H4 (cell line): Measurements from ENCODE around the gene PTPN6. TPM values are rescaled to one million over a fixed set of nuclear protein-coding genes. Genes with fewer than 3 reads are reported as not detected.

Experiments used
- DNase-seq: peaks from one replicate; pipeline ENCODE4 v3.0.0-alpha.2; 2015; ENCODE audit warnings: low spot score
- total RNA-seq: library from RNA; depleted of rRNA; stranded (reverse); fragments of >200 nt; shearing (Covaris generic); gene quantifications from 2 replicates; pipeline ENCODE4 v1.2.3, GENCODE V29; 2014

PTPN6 gene
- total RNA-seq, 1 experiment from 2014 or later = not detected

GRCh38 chr12:6970096-6970527, 19.0 kb downstream of the PTPN6 start:
- DNase-seq = no peak

- no peak for DNase-seq
Measured at GRCh38 chr12:6974180-6974579, 23.0 kb downstream of the PTPN6 start.

DNA sequence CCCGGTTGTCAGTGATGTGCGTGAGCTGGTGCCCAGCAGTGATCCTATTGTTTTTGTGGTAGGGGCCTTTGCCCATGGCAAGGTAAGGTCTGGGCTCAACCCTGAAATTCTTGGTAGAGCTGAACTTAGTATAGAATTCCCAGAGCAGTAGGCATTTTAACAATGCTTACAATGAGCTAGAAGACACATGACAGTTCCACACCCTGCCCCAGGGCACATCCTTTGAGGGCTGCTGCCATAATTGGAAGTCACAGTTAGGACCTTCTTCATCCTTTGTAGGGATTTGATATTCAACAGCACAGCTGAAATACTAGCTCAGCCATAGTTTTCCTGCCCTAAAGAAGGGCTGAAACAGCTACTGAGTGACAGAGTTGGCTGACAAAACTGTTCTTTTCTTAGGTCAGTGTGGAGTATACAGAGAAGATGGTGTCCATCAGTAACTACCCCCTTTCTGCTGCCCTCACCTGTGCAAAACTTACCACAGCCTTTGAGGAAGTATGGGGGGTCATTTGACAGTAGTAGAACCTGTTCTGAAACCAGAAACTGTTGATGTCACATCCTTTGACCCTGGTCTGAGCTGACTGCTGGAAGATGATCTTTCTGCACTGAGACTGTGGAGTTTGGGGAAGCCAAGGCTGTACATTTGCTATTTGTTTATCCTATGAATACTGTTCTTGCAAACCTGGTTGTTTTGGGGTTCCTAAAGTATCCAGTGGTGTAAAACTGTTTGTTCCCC, 24.3 kb downstream of the PTPN6 start:
- no peak for DNase-seq

DNA sequence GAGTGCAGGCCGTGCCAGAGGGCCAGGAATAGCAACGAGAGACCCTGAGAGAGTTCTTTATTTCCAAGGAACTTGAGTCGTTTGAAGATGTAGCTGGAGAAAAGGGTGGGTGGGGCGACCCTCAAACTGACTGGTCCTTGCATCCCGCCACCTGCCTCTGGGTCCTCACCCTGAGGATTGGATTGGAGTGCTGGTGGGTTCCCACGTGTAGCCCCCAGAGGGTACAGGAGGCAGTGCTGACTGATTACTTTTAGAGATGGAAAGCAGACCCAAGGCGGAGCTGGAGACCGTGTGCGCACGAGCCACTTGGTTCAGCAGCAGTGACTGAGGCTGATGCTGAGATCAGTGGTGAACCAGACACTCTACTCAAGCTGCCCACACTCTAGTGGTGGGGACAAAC, 26.5 kb downstream of the PTPN6 start:
- no peak for DNase-seq

- DNase-seq = no peak
Measured at GRCh38 chr12:6978188-6978587, 27.0 kb downstream of the PTPN6 start.

DNA sequence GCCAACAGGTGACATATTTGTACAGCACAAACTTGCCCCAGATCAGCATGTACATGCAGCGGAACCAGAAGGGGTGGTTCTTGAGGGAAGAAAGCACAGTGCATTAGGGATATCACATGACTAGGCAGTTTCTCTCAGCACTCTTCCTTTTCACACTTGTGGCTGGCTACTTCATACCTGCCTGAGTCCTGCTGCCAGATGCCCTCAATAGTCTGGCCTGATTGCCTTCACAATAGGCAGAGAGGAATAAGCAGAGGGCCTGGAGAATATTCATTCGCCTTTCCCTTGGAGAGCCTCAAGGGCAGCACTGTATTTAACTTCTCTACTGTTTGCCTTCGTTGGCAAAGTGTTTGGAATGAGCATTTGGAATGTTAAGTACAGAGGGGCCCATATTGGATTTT, 27.5 kb downstream of the PTPN6 start:
- no peak for DNase-seq

GRCh38 chr12:6979021-6979420, 27.9 kb downstream of the PTPN6 start:
- no peak for DNase-seq

GRCh38 chr12:6979453-6979852, 28.3 kb downstream of the PTPN6 start:
- no peak for DNase-seq

- no peak for DNase-seq
Measured at GRCh38 chr12:6980075-6980474, 28.9 kb downstream of the PTPN6 start.

- no peak for DNase-seq
Measured at GRCh38 chr12:6980740-6981139, 29.6 kb downstream of the PTPN6 start.

DNA sequence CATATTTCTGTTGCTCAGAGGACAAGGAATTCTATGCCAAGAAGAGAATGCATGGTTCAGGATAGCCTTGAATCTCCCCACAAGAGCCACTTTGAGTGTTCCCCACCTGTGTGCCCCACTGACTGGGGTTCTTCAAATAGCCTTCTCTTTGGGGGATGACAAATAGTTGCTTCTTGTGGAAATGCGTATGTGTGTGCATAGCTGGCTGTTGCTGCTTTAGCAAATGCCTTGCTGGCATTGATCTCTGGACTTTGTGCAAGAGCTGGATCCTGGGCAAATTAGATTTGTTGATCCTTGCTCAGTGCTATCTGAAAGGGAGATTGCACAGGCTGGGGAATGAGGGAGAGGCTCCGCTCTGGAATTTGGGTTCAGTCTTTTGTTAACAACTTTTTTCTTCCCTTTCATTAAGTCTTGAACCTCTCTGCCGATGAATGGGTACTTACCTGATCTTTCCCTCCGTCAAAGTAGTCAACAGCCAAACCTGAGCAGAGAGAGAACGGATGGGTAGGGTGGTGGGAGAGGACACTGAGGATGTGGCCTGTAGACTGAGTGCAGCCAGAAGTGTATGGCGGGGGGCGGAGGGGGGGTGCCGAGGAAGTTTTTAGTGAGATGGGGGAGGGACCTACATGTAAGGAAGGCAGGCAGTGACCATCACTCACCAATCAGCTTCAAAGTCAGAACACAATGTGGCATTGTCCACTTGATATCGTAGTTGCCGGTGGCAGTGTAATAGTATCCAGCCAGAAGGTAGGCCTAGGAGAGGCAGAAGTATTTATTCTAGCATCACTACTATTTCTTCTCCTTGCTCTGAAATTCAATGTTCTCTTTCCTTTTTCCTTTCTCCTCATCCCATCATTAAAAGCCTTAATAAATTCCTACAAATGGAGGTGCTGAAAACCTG, 30.2 kb downstream of the PTPN6 start:
- DNase-seq = no peak

GRCh38 chr12:6982532-6982931, 31.4 kb downstream of the PTPN6 start:
- no peak for DNase-seq

GRCh38 chr12:6987956-6988553, 36.9 kb downstream of the PTPN6 start:
- no peak for DNase-seq

DNA sequence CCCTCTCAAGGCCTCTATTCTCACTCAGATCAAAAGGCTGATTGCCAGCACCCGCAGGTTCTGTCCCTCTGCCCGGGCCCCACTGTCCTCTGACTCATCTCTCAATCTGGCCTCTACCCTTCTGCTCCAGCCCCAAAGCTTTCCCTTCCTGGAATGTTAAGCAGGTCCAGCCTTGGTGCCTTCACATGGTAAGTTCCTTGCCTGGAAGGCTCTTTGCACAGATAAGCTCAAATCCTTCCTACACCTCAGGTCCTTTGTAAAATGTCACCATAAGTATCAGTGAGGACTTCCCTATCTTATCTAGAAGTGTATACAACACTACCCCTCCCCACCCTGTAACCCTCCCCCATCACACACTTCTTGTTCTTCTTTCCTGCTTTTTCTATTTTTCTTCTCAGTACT, 44.9 kb downstream of the PTPN6 start:
- no peak for DNase-seq

- DNase-seq = no peak
Measured at GRCh38 chr12:6998715-6999451, 47.7 kb downstream of the PTPN6 start.

DNA sequence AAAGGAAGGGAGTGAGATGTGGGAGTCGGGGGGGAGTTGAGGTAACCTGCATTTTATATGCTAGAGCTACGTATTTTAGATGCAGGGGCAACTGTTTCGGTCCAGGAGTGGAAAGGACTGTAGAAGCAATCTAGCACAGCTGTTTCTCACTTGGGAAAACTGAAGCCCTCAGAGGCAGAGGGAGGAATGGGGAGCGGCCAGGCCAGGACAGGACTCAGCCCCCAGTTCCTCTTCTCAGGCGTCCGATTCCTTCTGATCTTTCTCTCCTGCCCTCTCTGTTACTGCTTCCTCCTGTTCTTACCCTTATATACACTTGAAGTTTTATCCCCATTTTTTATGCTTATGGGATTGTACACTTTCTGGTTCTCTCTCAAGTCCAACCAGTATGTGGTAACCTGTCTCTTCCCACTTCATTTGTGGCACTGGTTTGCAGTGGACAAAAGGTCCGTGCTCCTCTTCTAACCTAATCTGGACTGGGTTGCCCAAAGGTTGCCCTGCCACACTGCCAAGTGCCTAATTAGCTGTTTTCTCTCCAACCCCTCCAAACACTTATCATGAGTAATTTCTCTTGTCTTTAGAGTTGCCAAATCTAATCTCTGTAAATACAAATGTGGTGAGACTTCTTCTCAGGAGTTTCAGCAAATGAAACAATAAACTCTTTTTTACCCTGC, 50.9 kb downstream of the PTPN6 start:
- no peak for DNase-seq

DNA sequence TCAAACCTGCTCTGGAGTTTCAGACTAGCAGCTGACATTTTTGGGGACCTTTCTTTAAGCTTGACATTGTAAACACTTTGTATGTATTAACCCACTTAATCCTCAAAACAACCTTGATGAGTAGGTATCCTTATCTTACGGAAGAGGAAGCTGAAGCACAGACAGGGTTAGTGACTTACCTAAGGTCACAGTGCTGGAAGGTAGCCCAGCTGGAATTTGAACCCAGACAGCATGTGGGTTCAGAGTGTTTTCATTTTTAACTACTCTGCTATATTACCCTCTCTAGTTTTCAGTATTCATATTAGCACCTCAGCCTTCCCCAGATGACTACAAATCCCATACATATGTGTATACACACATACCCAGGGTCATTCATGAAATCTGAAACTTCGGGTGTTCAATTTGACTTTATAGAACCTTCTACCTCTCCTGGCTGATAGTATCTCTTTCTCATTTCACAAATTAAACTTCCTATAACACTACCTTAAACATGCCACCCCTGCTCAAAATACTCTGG, 53.2 kb downstream of the PTPN6 start:
- no peak for DNase-seq

GRCh38 chr12:7004840-7005239, 53.7 kb downstream of the PTPN6 start:
- DNase-seq = no peak

DNA sequence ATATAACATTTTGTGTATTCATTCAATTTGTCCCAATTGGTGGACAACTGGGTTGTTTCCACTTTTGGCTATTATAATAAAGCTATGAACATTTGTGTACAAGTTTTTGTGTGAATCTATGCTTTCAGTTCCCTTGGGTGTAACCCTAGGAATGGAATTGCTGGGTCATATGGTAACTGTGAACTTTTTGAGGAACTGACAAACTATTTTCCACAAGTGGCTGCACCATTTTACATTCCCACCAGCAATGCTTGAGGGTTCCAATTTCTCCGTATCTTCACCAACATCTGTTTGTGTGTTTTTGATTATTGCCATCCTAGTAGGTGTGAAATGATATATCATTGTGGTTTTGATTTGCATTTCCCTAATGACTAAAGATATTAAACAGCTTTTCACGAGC, 54.2 kb downstream of the PTPN6 start:
- DNase-seq = no peak

DNA sequence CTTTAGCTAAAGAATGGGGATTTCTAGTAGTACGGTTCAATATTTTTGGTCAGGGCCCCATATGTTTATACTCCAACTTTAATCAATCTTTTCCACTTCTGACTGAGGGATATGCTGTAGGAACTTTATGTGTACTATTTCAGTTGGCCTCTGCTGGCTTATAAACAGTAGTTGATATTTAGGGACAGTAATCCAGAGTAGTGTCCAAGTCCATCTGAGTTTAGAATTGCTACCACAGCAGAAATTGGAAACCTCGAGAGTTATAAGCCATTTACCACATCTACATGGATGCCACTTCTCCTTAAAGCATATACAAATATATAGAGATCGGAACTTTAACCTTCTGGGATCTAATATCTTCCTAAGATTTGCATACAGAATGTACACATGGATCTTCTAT, 55.5 kb downstream of the PTPN6 start:
- DNase-seq = no peak

DNA sequence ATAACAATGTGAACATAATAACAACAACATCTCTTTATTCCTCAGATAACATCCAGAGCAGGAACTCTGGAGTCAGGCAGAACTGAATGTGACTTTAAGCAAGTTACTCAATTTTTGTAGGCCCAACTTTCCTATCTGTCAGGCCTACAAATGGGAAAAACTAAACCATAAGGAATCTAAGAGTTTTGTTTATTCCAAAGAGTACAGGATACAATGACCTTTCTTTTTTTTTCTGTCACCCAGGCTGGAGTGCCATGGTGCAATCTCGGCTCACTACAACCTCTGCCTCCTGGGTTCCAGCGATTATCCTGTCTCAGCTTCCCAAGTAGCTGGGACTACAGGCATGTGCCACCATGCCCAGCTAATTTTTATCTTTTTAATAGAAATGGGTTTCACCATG, 57.7 kb downstream of the PTPN6 start:
- DNase-seq = no peak
